HL-60/S4 treated with phorbol 12-myristate 13-acetate at 8.2 ng/mL for 4 days and 3 days (cell line): ENCODE data around the gene GPD1.
"Not testable (repeated sequence)": the region's sequence is repeated elsewhere in the genome, so short reads cannot be mapped to it uniquely, and the experiment has no call there.

Source experiments
- in situ Hi-C: fragments of 300-500 bp; cut with MboI; formaldehyde crosslinking; loops from 2 replicates; pipeline ENCODE4 v1.15.0; 2022; ENCODE audit warnings: low sequenced_read_pairs

GPD1 gene

DNA sequence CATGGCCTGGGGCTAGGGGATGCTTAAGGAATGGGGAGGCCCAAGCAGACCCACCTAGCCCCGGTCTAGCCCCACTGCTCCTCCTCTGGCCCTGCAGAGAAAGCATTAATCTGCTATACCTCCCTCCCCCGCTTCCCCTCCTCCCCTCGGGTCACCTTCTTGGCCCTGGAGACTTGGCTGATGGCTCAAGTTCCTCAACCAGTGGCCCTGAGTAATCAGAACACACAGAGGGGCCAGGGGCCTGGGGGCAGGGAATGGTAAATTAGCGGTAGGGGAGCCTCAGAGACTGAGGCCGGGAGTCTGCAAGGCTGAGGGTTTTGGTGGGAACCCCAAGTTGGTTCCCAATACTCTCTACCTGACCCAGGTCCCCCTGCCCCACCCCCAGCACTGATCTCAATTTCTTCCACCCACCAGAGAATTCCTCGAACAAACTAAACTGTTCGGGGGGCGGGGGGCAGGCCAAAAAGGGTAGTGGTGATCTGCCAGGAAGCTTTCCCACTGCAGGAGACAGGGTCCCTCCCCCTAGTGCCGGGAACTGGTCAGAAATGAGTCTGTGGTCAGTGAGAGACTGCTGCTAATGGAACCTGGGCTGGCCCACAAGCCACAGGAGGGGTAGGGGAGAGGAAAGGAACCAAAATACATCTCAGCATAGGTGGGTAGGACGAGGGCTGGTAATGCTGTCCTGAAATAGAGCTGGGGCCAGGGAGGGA is 31.5 kb upstream of the GPD1 start:
- in situ Hi-C loops = no loop called here

DNA sequence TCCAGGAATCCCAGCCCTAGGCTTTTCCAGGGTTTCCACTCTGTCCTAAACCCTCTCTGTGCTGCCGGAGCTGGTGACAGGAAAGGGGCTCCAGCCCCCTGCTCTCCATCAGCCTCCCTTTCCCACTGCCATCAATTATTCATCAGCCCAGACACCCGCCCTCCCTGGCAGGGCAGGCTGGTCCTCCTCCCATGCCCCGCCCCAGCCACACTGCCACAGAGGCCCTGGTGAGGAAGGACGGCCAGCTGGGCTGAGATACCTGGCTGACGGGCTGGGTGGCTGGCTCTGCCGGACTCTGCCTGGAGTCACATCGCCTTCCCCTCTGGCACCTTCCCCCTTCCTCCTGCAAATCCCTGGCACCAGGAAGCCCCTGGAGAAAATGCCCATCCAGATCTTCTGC is 30.6 kb upstream of the GPD1 start:
- in situ Hi-C loops = no loop called here

DNA sequence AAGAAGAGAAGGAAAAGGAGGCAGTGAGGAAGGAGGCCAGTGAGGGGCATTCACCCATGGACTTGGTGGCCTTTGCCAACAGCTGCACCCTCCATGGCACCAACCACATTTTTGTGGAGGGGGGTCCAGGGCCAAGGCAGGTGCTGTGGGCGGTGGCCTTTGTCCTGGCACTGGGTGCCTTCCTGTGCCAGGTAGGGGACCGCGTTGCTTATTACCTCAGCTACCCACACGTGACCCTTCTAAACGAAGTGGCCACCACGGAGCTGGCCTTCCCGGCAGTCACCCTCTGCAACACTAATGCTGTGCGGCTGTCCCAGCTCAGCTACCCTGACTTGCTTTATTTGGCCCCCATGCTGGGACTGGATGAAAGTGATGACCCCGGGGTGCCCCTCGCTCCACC is 30.1 kb upstream of the GPD1 start:
- in situ Hi-C loops = no loop called here

DNA sequence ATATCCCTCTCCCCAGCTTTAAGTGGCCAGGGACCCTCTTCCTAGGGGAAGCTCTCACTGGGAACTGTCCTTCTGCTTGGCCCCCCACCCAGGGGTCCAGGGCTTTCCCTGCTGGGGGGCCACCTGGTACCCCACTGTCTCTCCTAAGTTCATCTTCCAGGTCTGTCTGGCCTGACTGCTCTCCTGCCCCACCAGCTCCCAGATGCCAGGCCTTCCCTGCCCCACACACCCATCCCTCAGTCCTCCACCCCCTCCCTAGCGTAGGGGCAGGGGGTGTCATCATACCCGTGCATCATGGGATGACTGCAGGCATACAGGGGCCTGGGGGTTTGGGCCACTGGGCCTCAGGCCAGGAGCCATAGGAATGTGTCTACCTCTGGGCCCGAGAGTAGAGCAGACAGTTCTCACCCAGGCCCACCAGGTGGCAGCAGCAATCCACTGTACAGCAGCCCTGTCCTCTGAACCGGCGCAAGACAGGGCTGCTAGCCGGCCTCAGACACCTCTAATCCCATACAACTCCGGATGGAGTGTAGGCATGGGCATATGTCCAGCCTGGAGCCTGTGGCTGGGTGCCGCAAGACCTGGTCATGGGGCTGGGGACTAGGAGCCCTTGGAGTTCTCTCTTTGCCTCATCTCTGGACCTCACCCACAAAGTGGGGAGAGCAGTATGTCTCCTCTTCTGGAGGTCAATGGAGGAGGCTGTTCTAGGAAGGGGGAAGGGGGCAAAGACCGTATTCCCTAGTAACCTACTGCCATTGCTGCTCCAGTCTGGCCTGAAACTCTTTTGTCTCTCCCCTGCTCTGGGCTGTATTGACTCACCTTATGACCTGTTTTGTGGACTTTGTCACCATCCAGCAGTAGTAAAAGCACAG is 28.6 kb upstream of the GPD1 start:
- in situ Hi-C loops = no loop called here

DNA sequence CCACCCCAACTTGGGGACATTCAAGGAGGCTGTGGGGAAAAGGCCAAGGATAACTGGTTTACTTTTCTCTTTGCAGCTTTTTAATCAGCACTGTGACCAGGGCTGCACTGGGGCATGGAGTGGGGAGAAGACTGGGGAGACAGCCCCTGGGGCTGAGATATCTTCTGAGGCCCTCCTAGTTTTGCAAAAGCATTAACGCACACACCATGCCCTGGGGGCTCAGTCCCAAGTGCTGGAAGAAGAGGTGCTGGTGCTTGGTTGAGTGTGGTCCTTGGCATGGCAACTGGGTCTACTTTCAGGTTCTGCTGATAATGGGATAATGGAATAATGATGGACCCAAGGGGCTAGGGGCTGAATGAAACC is 28.0 kb upstream of the GPD1 start:
- in situ Hi-C loops = no loop called here

DNA sequence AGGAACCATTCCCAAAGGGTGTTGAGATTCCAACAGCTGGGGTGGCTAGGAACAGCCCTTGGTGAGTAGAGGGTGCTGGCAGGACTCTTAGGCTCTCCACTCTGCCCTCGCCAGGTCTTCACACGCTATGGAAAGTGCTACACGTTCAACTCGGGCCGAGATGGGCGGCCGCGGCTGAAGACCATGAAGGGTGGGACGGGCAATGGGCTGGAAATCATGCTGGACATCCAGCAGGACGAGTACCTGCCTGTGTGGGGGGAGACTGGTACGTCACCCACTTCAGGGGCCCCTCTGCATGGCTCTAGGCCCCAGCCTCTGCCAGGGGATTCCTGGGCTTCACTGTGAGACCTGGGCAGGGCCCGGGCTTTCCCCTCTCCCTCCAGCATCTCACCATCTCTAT is 26.7 kb upstream of the GPD1 start:
- in situ Hi-C loops = no loop called here

DNA sequence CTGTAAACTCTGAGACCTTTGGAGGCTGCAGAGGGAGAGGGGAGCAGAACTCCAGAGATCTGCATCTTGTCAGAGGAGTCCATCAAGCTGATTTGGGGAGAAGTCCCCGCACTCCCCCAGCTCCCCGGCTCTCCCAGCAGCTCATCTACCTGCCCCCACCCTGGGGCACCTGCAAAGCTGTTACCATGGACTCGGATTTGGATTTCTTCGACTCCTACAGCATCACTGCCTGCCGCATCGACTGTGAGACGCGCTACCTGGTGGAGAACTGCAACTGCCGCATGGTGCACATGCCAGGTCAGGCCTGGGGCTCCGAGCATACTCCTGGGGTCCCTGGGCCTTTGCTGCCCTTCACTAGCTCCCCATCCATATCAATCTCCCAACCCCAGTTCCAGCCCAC is 25.5 kb upstream of the GPD1 start:
- in situ Hi-C loops = no loop called here

DNA sequence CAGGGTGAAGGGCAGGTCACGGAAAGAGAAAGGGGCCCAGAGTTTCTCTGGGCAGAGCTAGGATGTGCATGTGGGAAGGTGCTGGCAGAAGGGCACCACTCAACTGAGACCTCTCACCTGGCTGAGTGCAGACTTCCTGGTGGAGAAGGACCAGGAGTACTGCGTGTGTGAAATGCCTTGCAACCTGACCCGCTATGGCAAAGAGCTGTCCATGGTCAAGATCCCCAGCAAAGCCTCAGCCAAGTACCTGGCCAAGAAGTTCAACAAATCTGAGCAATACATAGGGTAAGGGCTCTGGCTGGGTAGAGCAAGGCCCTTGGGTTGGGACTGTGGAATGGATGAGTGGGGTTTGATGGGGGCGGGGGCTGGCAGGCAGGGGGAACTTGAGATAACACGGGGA is 24.0 kb upstream of the GPD1 start:
- in situ Hi-C loops = no loop called here

DNA sequence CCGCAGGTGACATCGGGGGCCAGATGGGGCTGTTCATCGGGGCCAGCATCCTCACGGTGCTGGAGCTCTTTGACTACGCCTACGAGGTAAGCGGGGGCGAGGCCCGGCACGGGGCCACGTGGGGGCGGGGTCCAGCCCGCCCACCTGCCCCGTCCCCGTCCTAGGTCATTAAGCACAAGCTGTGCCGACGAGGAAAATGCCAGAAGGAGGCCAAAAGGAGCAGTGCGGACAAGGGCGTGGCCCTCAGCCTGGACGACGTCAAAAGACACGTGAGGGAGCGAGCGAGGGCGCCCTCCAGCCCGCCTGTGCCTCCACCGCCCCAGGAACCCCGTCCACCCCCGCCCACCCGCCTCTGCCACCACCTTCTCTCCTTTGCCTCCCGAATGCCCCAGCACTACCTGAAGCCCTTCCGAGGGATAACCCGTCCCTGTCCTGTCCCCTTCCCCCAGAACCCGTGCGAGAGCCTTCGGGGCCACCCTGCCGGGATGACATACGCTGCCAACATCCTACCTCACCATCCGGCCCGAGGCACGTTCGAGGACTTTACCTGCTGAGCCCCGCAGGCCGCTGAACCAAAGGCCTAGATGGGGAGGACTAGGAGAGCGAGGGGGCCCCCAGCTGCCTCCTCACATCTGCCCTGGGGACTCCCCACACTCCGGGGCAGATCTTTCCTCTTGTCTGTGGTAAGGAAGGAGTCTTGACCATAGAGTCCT is 22.6 kb upstream of the GPD1 start:
- in situ Hi-C loops = no loop called here

DNA sequence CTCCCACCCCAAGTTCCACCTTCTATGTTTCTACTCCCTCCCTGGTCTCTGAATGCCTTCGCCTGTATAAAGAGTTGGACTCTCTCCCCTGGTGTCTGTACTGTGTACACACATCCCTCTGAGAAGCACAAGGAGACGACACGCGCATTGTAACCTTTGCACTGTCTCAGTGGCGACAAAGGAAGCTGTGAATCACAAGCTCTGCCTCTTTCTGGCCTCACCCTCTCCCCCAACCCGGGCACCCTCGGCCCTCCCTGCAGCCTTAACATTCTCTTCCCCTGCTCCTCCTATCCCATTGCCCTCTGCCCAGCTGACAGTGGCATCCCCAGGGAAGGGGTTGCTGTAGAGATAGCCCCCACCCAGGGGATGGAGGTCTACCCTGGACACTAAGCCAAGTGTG is 21.2 kb upstream of the GPD1 start:
- in situ Hi-C loops = no loop called here

DNA sequence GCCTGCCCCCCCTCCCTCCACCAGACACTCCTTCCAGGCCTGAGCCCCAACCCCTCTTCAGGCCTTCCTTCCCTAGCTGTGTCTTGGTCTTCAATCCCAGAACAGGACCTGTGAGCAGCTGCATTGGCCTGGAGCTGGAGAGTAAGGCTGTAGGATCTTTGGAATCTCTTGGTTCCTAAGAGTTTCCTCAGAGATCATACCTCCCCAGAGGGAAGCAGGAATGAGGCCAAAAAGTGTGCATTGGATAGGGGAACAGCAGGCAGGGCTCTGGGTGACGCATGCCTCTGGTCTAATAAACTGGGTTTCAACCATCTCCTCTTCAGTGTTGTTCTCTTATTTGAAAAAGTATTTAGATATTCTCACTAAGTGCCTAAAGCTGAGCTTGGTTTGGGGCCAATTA is 20.5 kb upstream of the GPD1 start:
- in situ Hi-C loops = no loop called here

DNA sequence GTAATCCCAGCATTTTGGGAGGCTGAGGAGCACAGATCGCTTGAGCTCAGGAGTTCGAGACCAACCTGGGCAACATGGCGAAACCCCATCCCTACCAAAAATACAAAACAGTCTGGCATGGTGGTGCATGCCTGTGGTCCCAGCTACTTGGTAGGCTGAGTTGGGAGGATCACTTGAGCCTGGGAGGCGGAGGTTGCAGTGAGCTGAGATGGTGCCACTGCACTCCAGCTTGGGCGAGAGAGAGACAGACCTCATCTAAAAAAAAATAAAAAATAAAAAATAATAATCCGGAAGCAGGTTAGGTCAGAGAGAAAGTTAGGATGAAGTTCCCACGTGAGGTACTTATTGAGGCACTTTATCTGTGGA is 19.4 kb upstream of the GPD1 start:
- in situ Hi-C loops = not testable (repeated sequence)

DNA sequence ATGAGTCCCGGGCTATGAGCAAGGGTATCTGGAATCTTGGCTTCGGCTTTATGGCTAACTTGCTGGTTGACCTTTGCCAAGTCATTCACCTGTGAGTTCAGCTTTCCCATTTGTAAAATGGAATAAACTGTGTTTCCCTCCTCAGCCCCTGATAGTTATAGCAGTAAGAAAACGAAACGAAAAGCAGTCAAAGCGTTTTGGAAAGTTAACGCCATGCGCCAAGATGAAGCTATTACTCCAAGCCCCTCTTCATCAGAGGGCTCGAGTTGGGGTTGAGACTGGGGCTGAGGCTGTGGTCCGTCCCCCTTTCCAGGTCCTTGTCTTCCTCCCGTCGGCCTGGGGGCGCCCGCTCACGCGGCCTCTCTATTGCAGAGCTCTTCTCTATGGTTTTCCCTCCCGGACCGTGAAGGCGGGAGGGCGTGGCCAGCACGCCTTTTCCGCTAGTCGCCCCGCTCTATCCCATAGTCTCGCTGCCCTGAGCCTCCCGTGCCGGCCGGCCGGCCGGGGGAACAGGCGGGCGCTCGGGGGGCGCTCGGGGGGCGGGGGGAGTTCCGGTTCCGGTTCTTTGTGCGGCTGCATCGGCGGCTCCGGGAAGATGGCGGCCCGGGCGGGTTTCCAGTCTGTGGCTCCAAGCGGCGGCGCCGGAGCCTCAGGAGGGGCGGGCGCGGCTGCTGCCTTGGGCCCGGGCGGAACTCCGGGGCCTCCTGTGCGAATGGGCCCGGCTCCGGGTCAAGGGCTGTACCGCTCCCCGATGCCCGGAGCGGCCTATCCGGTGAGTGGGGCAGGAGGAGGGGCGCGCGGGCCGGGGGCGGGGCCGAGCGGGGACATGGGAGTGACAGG is 18.8 kb upstream of the GPD1 start, which contains the start of gene SMARCD1:
Gene SMARCD1 (plus strand): TSS at position 568 of the 840 bp plus-strand sequence. CDS start 28 bp downstream, at position 596.
- in situ Hi-C loops = no loop called here

DNA sequence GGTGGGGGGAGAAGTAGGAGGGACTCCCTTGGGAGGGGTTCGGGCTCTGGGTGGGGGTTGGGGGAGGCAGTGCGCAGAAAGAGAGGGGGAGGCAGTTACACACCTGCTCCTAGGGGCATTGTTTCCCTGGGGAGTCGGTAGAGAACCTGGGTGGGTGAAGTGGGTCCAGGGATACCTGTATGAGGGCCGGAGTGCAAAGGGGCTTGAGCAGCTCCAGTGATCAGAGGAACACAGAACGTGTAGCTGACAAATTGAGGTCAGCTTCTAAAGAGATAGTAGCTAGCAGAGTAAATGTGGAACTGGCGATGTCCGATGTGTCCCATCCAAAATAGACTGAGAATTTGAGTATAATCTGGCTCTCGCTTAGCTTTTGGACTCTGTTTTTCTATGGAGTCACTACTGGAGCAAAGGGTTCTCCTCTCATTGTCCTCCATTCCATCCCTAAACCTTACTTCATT is 18.2 kb upstream of the GPD1 start:
- in situ Hi-C loops = no loop called here

DNA sequence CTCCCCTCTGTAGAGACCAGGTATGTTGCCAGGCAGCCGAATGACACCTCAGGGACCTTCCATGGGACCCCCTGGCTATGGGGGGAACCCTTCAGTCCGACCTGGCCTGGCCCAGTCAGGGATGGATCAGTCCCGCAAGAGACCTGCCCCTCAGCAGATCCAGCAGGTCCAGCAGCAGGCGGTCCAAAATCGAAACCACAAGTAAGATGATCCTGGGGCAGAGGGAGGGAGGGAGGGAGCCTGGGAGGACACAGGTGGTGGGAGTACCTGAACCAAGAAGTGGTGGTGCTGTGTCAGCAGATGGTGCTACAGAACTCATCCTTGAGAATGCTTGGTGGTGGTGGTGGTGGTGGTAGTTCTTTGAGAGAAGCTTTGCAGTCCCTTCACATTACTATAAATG is 17.7 kb upstream of the GPD1 start:
- in situ Hi-C loops = no loop called here

DNA sequence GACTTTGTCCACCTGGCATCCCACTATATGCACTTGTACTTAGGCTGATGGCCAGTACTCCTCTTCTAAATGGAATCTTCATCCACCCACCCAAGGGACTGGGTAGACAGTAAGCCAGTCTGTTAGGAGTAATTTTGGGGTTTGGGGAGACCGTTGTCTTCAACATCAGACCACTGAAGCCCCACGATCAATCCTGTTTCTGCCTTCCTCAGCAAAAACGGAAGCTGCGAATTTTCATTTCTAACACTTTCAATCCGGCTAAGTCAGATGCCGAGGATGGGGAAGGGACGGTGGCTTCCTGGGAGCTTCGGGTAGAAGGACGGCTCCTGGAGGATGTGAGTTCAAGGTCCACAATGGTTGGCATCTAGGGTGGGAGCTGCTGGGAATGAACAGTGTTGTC is 16.7 kb upstream of the GPD1 start:
- in situ Hi-C loops = no loop called here

DNA sequence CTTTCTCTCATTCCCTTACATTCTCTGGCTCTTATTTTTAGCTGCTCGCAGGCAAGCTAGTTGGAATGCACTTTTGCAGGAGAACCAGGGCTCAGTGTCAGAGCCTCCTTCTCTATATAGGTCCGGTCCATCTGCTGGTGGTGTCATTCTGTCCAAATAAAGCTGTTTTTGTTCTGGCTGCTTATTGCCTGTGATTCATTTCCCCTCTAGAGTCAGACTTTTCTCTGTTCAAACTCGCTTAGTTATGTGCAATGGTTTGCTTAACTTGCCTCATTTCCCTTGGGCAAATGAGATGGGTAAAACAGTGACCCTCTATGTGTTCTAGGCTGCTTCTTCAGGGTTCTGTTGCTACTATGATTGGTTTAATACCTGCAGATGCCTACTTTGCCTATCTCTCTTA is 15.8 kb upstream of the GPD1 start:
- in situ Hi-C loops = no loop called here

DNA sequence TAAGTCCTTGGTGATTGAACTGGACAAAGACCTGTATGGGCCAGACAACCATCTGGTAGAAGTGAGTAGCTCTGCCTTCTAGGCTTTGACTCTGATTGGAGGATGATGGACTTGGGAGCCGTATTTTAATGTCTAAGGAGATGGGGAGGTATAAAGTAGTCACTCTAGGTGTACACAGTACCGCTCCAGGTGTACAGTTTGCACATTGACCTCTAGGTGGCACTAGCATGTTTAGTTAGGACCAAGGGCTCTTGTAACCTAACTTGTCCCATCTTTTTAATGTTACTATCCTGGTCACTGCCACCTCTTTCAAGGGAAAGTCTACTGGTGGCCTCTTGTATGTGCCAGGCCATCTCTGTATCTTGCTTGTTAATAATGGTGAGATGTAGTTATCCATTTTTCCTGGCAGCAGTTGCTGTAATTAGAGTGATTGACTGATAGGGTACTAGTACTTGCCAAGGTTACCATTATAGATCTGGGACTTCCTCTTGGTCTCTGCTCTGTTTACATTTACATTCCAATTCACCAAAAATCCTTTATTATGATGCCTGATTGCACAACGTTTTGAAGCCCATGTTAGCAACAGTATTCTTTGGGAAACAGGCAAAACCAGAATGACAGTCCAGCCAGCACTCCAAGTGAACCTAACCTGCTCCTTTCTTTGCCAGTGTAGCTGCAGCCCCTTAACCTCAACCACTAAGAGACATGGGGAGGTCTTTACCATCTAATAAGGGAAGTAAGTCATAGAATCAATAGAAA is 15.1 kb upstream of the GPD1 start:
- in situ Hi-C loops = no loop called here

DNA sequence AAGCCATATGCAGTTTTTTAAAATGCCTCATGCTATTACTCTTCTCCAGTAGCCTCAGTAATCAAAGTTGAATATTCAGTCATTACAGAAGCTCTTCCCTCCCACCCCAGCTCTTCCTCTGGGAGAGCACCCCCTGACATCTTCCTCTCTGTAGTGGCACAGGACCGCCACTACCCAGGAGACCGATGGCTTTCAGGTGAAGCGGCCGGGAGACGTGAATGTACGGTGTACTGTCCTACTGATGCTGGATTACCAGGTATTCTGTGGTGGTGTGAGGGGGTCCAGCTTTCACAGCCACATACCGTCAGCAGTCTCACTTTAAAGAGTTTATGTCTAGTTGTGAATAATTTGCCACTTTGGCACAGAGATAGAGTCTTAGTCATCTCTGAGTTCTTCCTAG is 14.1 kb upstream of the GPD1 start:
- in situ Hi-C loops = no loop called here

DNA sequence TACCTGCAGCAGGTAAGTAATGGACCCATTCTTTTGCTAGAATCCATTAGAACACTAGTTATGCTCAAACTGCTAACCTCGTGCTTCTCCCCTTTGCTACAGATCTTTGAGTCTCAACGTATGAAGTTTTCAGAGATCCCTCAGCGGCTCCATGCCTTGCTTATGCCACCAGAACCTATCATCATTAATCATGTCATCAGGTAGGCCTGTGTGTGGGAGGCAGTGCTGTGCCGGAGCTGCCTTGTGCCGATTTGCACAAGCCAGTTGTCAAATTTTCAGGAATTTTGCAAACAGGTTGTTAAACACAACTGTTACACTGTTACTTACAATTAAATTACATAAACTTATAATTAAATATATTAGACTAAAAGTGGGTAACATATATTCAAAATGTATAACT is 13.4 kb upstream of the GPD1 start:
- in situ Hi-C loops = no loop called here
